Measurements from ENCODE around the gene UCKL1.
A peak's percentile ranks its signal among the peaks of the same experiment; 100 is the strongest.

UCKL1 gene

GRCh38 chr20:63955827-63956663, at the start of gene UCKL1:
TSS of gene UCKL1 (minus strand) at chr20:63956416. CDS start at chr20:63956372, 44 bp downstream.
- DNase-seq (peak; percentile 88), ATAC-seq (peak; percentile 78)
- Mint-ChIP-seq H3K4me1 (peaks cover 49% of the 10 kb centered on the region), H3K27ac (peak within 1 kb of the TSS; percentile 86), H3K36me3 (ENCODE audit: low read depth) (no peaks in the 10 kb centered on the region), H3K27me3 (no peaks in the 10 kb centered on the region), H3K4me3 (peak within 1 kb of the TSS; percentile 82), H3K9me3 (no peaks in the 10 kb centered on the region)

GRCh38 chr20:64005394-64005793, 49.2 kb upstream of the UCKL1 start:
- Mint-ChIP-seq H3K27me3 (no peaks in the 10 kb centered on the region), H3K27ac (peak overlapping the region; percentile 7), H3K36me3 (ENCODE audit: low read depth) (peaks cover 44% of the 10 kb centered on the region)

GRCh38 chr20:64003960-64004725, 47.9 kb upstream of the UCKL1 start:
- H3K4me1 Mint-ChIP-seq = peaks cover 46% of the 10 kb centered on the region

More at GRCh38 chr20:64005394-64005793, 49.2 kb upstream of the UCKL1 start:
- DNase-seq = no peak
- Mint-ChIP-seq H3K4me3 (no peak overlapping the region), H3K4me1 (peaks cover 58% of the 10 kb centered on the region), H3K9me3 (peaks cover 13% of the 10 kb centered on the region)
- no peak for ATAC-seq

GRCh38 chr20:64001607-64002011, 45.4 kb upstream of the UCKL1 start:
- Mint-ChIP-seq H3K4me3 (no peak overlapping the region), H3K27me3 (no peaks in the 10 kb centered on the region), H3K36me3 (ENCODE audit: low read depth) (peaks cover 40% of the 10 kb centered on the region), H3K9me3 (no peaks in the 10 kb centered on the region), H3K27ac (peak overlapping the region; percentile 35), H3K4me1 (peaks cover 24% of the 10 kb centered on the region)
- DNase-seq (no peak), ATAC-seq (no peak)

More at GRCh38 chr20:64003960-64004725, 47.9 kb upstream of the UCKL1 start:
- H3K9me3 Mint-ChIP-seq = peaks cover 8% of the 10 kb centered on the region
- no peaks in the 10 kb centered on the region for H3K27me3 Mint-ChIP-seq
- ATAC-seq (no peak), DNase-seq (no peak)
- no peak overlapping the region for H3K4me3 Mint-ChIP-seq
- H3K27ac Mint-ChIP-seq = no peak overlapping the region
- peaks cover 42% of the 10 kb centered on the region for H3K36me3 Mint-ChIP-seq (ENCODE audit: low read depth)

- ATAC-seq (no peak), DNase-seq (no peak)
- H3K27me3 Mint-ChIP-seq = no peaks in the 10 kb centered on the region
- no peak overlapping the region for H3K27ac Mint-ChIP-seq
- peaks cover 43% of the 10 kb centered on the region for H3K36me3 Mint-ChIP-seq (ENCODE audit: low read depth)
- peaks cover 22% of the 10 kb centered on the region for H3K4me1 Mint-ChIP-seq
- no peaks in the 10 kb centered on the region for H3K9me3 Mint-ChIP-seq
- no peak overlapping the region for H3K4me3 Mint-ChIP-seq
These were observed 44.7 kb upstream of the UCKL1 start for GRCh38 chr20:64000906-64001305.

- Mint-ChIP-seq H3K36me3 (ENCODE audit: low read depth) (peaks cover 31% of the 10 kb centered on the region), H3K9me3 (no peaks in the 10 kb centered on the region), H3K4me3 (peak overlapping the region; percentile 57), H3K27me3 (no peaks in the 10 kb centered on the region), H3K4me1 (peaks cover 36% of the 10 kb centered on the region), H3K27ac (peak overlapping the region; percentile 67)
- no peak for DNase-seq
- ATAC-seq = no peak
These were observed 26.7 kb upstream of the UCKL1 start for GRCh38 chr20:63982937-63983336.

GRCh38 chr20:63980806-63981728, 24.9 kb upstream of the UCKL1 start, which contains the start of gene PRPF6:
TSS of gene PRPF6 (plus strand) at chr20:63981132. CDS start at chr20:63981246, 114 bp downstream.
- Mint-ChIP-seq H3K36me3 (ENCODE audit: low read depth) (peaks cover 35% of the 10 kb centered on the region), H3K4me3 (peak within 1 kb of the TSS; percentile 96), H3K9me3 (no peaks in the 10 kb centered on the region), H3K27me3 (no peaks in the 10 kb centered on the region), H3K27ac (peak within 1 kb of the TSS; percentile 98), H3K4me1 (peaks cover 55% of the 10 kb centered on the region)
- DNase-seq (peak; percentile 97), ATAC-seq (peak; percentile 60)

GRCh38 chr20:63980317-63980805, 24.1 kb upstream of the UCKL1 start:
- DNase-seq (peak; percentile 42), ATAC-seq (peak; percentile 17)
- H3K36me3 Mint-ChIP-seq (ENCODE audit: low read depth) = peaks cover 32% of the 10 kb centered on the region

GRCh38 chr20:63979557-63980316, 23.5 kb upstream of the UCKL1 start, which contains the start of gene SAMD10:
TSS of gene SAMD10 (minus strand) at chr20:63979642. CDS start at chr20:63979467, 175 bp downstream.
- no peaks in the 10 kb centered on the region for H3K9me3 Mint-ChIP-seq
- ATAC-seq (peak; percentile 65), DNase-seq (peak; percentile 93)
- H3K27ac Mint-ChIP-seq = peak within 1 kb of the TSS; percentile 98
- H3K36me3 Mint-ChIP-seq (ENCODE audit: low read depth) = peaks cover 31% of the 10 kb centered on the region
- peak within 1 kb of the TSS; percentile 96 for H3K4me3 Mint-ChIP-seq
- no peaks in the 10 kb centered on the region for H3K27me3 Mint-ChIP-seq
- H3K4me1 Mint-ChIP-seq = peaks cover 57% of the 10 kb centered on the region

More at GRCh38 chr20:63980317-63980805, 24.1 kb upstream of the UCKL1 start:
- Mint-ChIP-seq H3K9me3 (no peaks in the 10 kb centered on the region), H3K4me1 (peaks cover 57% of the 10 kb centered on the region), H3K4me3 (peak overlapping the region; percentile 96), H3K27me3 (no peaks in the 10 kb centered on the region), H3K27ac (peak overlapping the region; percentile 98)

GRCh38 chr20:63979229-63979556, 23.0 kb upstream of the UCKL1 start:
- peaks cover 28% of the 10 kb centered on the region for H3K36me3 Mint-ChIP-seq (ENCODE audit: low read depth)
- peak overlapping the region; percentile 84 for H3K27ac Mint-ChIP-seq
- DNase-seq (no peak), ATAC-seq (no peak)
- no peaks in the 10 kb centered on the region for H3K9me3 Mint-ChIP-seq
- peak overlapping the region; percentile 77 for H3K4me3 Mint-ChIP-seq
- no peaks in the 10 kb centered on the region for H3K27me3 Mint-ChIP-seq
- peaks cover 57% of the 10 kb centered on the region for H3K4me1 Mint-ChIP-seq

GRCh38 chr20:63978319-63979228, 22.4 kb upstream of the UCKL1 start:
- H3K27me3 Mint-ChIP-seq = no peaks in the 10 kb centered on the region
- peak overlapping the region; percentile 77 for H3K4me3 Mint-ChIP-seq
- H3K9me3 Mint-ChIP-seq = no peaks in the 10 kb centered on the region
- ATAC-seq (peak; percentile 4), DNase-seq (peak; percentile 82)
- H3K27ac Mint-ChIP-seq = peak overlapping the region; percentile 84
- H3K36me3 Mint-ChIP-seq (ENCODE audit: low read depth) = peaks cover 30% of the 10 kb centered on the region
- H3K4me1 Mint-ChIP-seq = peaks cover 62% of the 10 kb centered on the region

GRCh38 chr20:63977739-63978276, 21.6 kb upstream of the UCKL1 start:
- no peaks in the 10 kb centered on the region for H3K9me3 Mint-ChIP-seq
- peak overlapping the region; percentile 84 for H3K27ac Mint-ChIP-seq
- H3K36me3 Mint-ChIP-seq (ENCODE audit: low read depth) = peaks cover 26% of the 10 kb centered on the region
- ATAC-seq (peak; percentile 59), DNase-seq (peak; percentile 74)
- peak overlapping the region; percentile 77 for H3K4me3 Mint-ChIP-seq
- no peaks in the 10 kb centered on the region for H3K27me3 Mint-ChIP-seq
- peaks cover 60% of the 10 kb centered on the region for H3K4me1 Mint-ChIP-seq

Data from activated naive CD8-positive, alpha-beta T cell treated with anti-CD3 and anti-CD28 coated beads, Interleukin-2, amount 50 U/mL, for 24 hours (primary cell).